Measurements from ENCODE around the gene ERFL. TPM values are rescaled to one million over a fixed set of nuclear protein-coding genes. Genes with fewer than 3 reads are reported as not detected.

Gene ERFL
- polyA plus RNA-seq, 1 of the 3 experiments (the other 2 are of a cell fraction): 0.07 TPM

- TF ChIP-seq MEF2A (IDR thresholded peaks at IDR 0.05; ENCODE audit: borderline replicate concordance, low read depth) (no peak), SIN3A (IDR thresholded peaks at IDR 0.05; ENCODE audit: borderline replicate concordance, low read depth, low read length) (no peak), RXRA (IDR thresholded peaks at IDR 0.05; ENCODE audit: borderline replicate concordance, low read depth) (no peak), MXI1 (IDR thresholded peaks at IDR 0.05; ENCODE audit: low read depth, low read length) (no peak), GABPA (IDR thresholded peaks at IDR 0.05; ENCODE audit: low read depth) (no peak), EZH2phosphoT487 (IDR thresholded peaks at IDR 0.05; ENCODE audit: borderline replicate concordance, low read depth) (no peak), USF2 (IDR thresholded peaks at IDR 0.05; ENCODE audit: borderline replicate concordance, low read depth, low read length) (no peak)
Observed at GRCh38 chr19:41944336-41944735, 16.1 kb upstream of the ERFL start (continued).

GRCh38 chr19:41941410-41942202 is 13.4 kb upstream of the ERFL start:
- CTCF ChIA-PET: interaction anchor here (1.1 to 3.4 kb wide), 6 partner anchors 8 to 93 kb away, joined by 3 to 15 read pairs (median 9); partner anchors contain the start of genes RABAC1 and RPS19
- no peaks in the 10 kb centered on the region for H3K9me2 ChIP-seq

More at GRCh38 chr19:41941410-41942202, 13.4 kb upstream of the ERFL start:
- H4K20me1 ChIP-seq (ENCODE audit: insufficient read depth): no peaks in the 10 kb centered on the region
- H3K36me3 ChIP-seq (replicated peaks in 1 of 2; ENCODE audit: control insufficient read depth in 1 of 2, insufficient read depth in 2 of 2, low read length in 1 of 2): no peaks in the 10 kb centered on the region
- H3K9ac ChIP-seq: no peak overlapping the region
- no peaks in the 10 kb centered on the region for H3K9me3 ChIP-seq
- TF ChIP-seq IRF3 (IDR thresholded peaks at IDR 0.05; ENCODE audit: low read depth, low read length) (no peak), YY1 (IDR thresholded peaks at IDR 0.05; ENCODE audit: low read depth) (no peak), NFIC (IDR thresholded peaks at IDR 0.05; ENCODE audit: borderline replicate concordance) (no peak), FOXJ3 (CRISPR knock-in tag; IDR thresholded peaks at IDR 0.05) (no peak)
- no peaks in the 10 kb centered on the region for H3K79me2 ChIP-seq (ENCODE audit: insufficient read depth)
- H3K4me3 ChIP-seq (ENCODE audit: low read depth in 2 of 2, low read length in 1 of 2): no peak overlapping the region
- no peaks in the 10 kb centered on the region; a peak in 1 of 4 replicates for H3K4me1 ChIP-seq (ENCODE audit: control insufficient read depth in 1 of 2, insufficient read depth in 2 of 2, low read depth in 1 of 2, low read length in 1 of 2)
- no peaks in the 10 kb centered on the region for H3K27me3 ChIP-seq (ENCODE audit: insufficient read depth)
- no peak overlapping the region for H3K4me2 ChIP-seq
- H2AFZ ChIP-seq (ENCODE audit: low read depth): no peak overlapping the region
- no peaks in the 10 kb centered on the region for H3F3A ChIP-seq (replicated peaks; ENCODE audit: insufficient read depth)
- POLR2A ChIA-PET: no interaction called here
- no peak overlapping the region for H3K27ac ChIP-seq (ENCODE audit: low read depth in 2 of 2, low read length in 1 of 2)
- WGBS (ENCODE audit: low lambda C conversion rate): 86% methylated on average over 9 of the region's 9 CpGs
- DNase-seq: no peak
